Liver (tissue), 9 donors: Measurements from ENCODE around the gene PRKN. TPM values are rescaled to one million over a fixed set of nuclear protein-coding genes. Genes with fewer than 3 reads are reported as not detected.

Source experiments
- DNase-seq: peaks from one replicate; pipeline ENCODE4 v3.0.0-alpha.2; 2017; ENCODE audit warnings: low spot score
- H3K27ac ChIP-seq, 2 donors: one replicate each; pipeline ENCODE4 v1.7.0; 2013; ENCODE audit warnings: inconsistent platforms in 2 of 2, low read length in 2 of 2, control low read depth in 1 of 2, low read depth in 1 of 2, mild to moderate bottlenecking in 1 of 2
- H3K27me3 ChIP-seq, 4 donors: one replicate each; pipeline versions ENCODE4 v1.6.1 to v1.7.0; 2013; ENCODE audit warnings: low read length in 3 of 4, inconsistent platforms in 1 of 4, mild to moderate bottlenecking in 1 of 4, moderate library complexity in 1 of 4; ENCODE audit not compliant: control insufficient read depth in 4 of 4, insufficient read depth in 4 of 4
- H3K36me3 ChIP-seq, 4 donors: one replicate each; pipeline versions ENCODE4 v1.6.1 to v1.7.0; 2013; ENCODE audit warnings: low read length in 3 of 4, mild to moderate bottlenecking in 3 of 4, low read depth in 1 of 4, moderate library complexity in 1 of 4; ENCODE audit not compliant: control insufficient read depth in 4 of 4, insufficient read depth in 3 of 4
- H3K4me1 ChIP-seq, 4 donors: one replicate each; pipeline versions ENCODE4 v1.6.1 to v1.7.0; 2013; ENCODE audit warnings: low read length in 3 of 4, mild to moderate bottlenecking in 3 of 4, moderate library complexity in 1 of 4; ENCODE audit not compliant: control insufficient read depth in 4 of 4, insufficient read depth in 4 of 4
- H3K4me3 ChIP-seq, 3 donors: one replicate each; pipeline versions ENCODE4 v1.6.1 to v1.7.0; 2013; ENCODE audit warnings: low read length in 3 of 3, control low read depth in 1 of 3, low read depth in 1 of 3, mild to moderate bottlenecking in 1 of 3
- H3K9ac ChIP-seq, 2 donors: one replicate each; pipeline ENCODE4 v1.7.0; 2013; ENCODE audit warnings: low read length in 2 of 2, mild to moderate bottlenecking in 2 of 2, moderate library complexity in 2 of 2, control low read depth in 1 of 2, low read depth in 1 of 2
- H3K9me3 ChIP-seq, 4 donors: one replicate each; pipeline versions ENCODE4 v1.6.1 to v1.7.0; 2013; ENCODE audit warnings: low read length in 3 of 4; ENCODE audit not compliant: control insufficient read depth in 4 of 4
- EGR1 ChIP-seq, 2 donors: IDR thresholded peaks; 2 replicates each; pipeline ENCODE4 v1.6.1; 2016 to 2018; ENCODE audit warnings: antibody characterized with exemption in 2 of 2, low read depth in 2 of 2
- FOXA1 ChIP-seq: IDR thresholded peaks from 2 replicates; pipeline ENCODE4 v1.6.1; 2016; ENCODE audit warnings: antibody characterized with exemption
- FOXA2 ChIP-seq: IDR thresholded peaks from 2 replicates; pipeline ENCODE4 v1.6.1; 2016; ENCODE audit warnings: antibody characterized with exemption
- GABPA ChIP-seq, 2 donors: IDR thresholded peaks in 1 of 2; conservative IDR thresholded peaks in 1 of 2; 2 replicates each; pipeline ENCODE4 v1.6.1; 2016; ENCODE audit warnings: antibody characterized with exemption in 2 of 2, mild to moderate bottlenecking in 1 of 2, moderate library complexity in 1 of 2
- HNF4G ChIP-seq: IDR thresholded peaks from 2 replicates; pipeline ENCODE4 v1.6.1; 2016; ENCODE audit warnings: antibody characterized with exemption
- JUND ChIP-seq, 2 donors: IDR thresholded peaks; 2 replicates each; pipeline ENCODE4 v1.6.1; 2016; ENCODE audit warnings: antibody characterized with exemption in 2 of 2
- NR2F2 ChIP-seq: IDR thresholded peaks from 2 replicates; pipeline ENCODE4 v1.6.1; 2016; ENCODE audit warnings: antibody characterized with exemption
- RAD21 ChIP-seq, 2 donors: IDR thresholded peaks; 2 replicates each; pipeline ENCODE4 v1.6.1; 2016; ENCODE audit warnings: antibody characterized with exemption in 2 of 2, mild to moderate bottlenecking in 2 of 2
- SP1 ChIP-seq: IDR thresholded peaks from 2 replicates; pipeline ENCODE4 v1.6.1; 2018; ENCODE audit warnings: antibody characterized with exemption, mild to moderate bottlenecking
- TAF1 ChIP-seq: conservative IDR thresholded peaks from 2 replicates; pipeline ENCODE4 v1.6.1; 2016; ENCODE audit warnings: antibody characterized with exemption, mild to moderate bottlenecking
- YY1 ChIP-seq: IDR thresholded peaks from 2 replicates; pipeline ENCODE4 v1.6.1; 2016; ENCODE audit warnings: antibody characterized with exemption, mild to moderate bottlenecking
- WGBS: extraction: QIAGEN DNeasy Blood & Tissue Kit; methylation state at CpG from one replicate; pipeline ENCODE4 v1.1.7; 2013; 5-methylcytosine and 5-hydroxymethylcytosine counted together
- polyA plus RNA-seq, 2 donors: library from polyadenylated mRNA; stranded (reverse) in 1 of 2; unstranded in 1 of 2; fragments of 200-250 nt in 1 of 2; fragments of >200 nt in 1 of 2; fragmentation: Nextera tagmentation in 1 of 2; extraction: Ambion mirVana in 1 of 2; gene quantifications; one replicate each; pipeline versions ENCODE4 v1.2.1 to v1.2.3, GENCODE V29; 2013 to 2015
- total RNA-seq, 2 donors: library from RNA; depleted of rRNA; stranded (reverse); fragments of >200 nt; gene quantifications; one replicate each; pipeline ENCODE4 v1.2.3, GENCODE V29; 2014
- TF ChIP-seq, protein P1 (sequence below): IDR thresholded peaks from 2 replicates; pipeline ENCODE4 v1.6.1; 2016; ENCODE audit warnings: antibody characterized with exemption, mild to moderate bottlenecking
- TF ChIP-seq, protein P2 (sequence below): IDR thresholded peaks from 2 replicates; pipeline ENCODE4 v1.6.1; 2016; ENCODE audit warnings: antibody characterized with exemption
- TF ChIP-seq, protein P3 (sequence below): fragments of 150-350 bp; IDR thresholded peaks from 2 replicates; pipeline ENCODE4 v1.5.1; 2017; ENCODE audit warnings: improper control_type of control experiment, low read depth, low read length; ENCODE audit not compliant: missing input control
- TF ChIP-seq, protein P4 (sequence below): IDR thresholded peaks from 2 replicates; pipeline ENCODE4 v1.6.1; 2016; ENCODE audit warnings: antibody characterized with exemption
- donor health status: healthy.
- donor health status: healthy.
- donor health status: healthy.
- donor health status: healthy.
- donor health status: healthy.

PRKN gene
- total and polyA plus RNA-seq, 4 donors: 0.47 to 4.1 (median 3.2) TPM

DNA sequence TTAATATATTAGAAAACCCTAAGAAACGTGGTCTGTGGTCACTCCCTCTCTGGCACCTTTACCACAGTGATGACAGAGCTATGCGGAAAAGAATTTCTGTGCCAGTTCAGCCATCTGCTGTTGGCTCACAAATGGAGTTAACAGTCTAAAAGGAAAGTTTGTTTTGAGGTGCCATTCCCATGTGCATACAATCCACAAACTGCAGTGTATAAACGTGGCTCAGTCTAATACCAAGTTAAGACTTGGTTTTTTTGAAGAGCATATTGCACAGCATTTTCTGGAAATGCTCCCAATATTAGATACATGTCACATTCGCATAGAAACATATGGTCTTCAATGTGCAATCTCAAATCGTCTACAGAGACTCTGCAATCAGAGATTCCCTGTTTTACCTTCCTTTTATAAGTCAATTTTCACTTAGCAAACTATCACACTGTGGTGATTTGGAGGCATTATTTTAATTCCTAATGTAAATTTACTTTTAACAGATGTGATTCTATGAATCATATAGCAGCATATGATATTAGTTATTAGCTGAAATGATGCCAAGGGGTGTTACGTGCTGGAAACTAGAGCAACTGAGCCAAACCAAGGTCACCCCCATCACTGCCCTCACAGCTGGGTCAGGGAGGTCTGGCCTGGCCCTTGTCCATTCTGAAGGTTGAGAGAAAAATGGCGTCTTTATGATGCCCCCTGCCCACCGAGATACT, 383.5 kb downstream of the PRKN start:
- no peak overlapping the region for H3K9ac ChIP-seq
- H3K27me3 ChIP-seq: no peaks in the 10 kb centered on the region
- WGBS: 78% methylated on average over 8 of the region's 8 CpGs
- H3K36me3 ChIP-seq: no peaks in the 10 kb centered on the region
- no peak overlapping the region for H3K27ac ChIP-seq
- DNase-seq: no peak
- H3K4me3 ChIP-seq: no peak overlapping the region
- no peaks in the 10 kb centered on the region for H3K4me1 ChIP-seq
- no peaks in the 10 kb centered on the region for H3K9me3 ChIP-seq
- TF ChIP-seq SP1 (no peak), TAF1 (no peak), YY1 (no peak), NR2F2 (no peak), RAD21 (IDR thresholded peaks at IDR 0.05) (no peak), HNF4G (no peak), EGR1 (IDR thresholded peaks at IDR 0.05; ENCODE audit: low read depth in 2 of 2) (no peak), FOXA2 (no peak), JUND (IDR thresholded peaks at IDR 0.05) (no peak), FOXA1 (no peak)
- TF ChIP-seq, protein P1, sequence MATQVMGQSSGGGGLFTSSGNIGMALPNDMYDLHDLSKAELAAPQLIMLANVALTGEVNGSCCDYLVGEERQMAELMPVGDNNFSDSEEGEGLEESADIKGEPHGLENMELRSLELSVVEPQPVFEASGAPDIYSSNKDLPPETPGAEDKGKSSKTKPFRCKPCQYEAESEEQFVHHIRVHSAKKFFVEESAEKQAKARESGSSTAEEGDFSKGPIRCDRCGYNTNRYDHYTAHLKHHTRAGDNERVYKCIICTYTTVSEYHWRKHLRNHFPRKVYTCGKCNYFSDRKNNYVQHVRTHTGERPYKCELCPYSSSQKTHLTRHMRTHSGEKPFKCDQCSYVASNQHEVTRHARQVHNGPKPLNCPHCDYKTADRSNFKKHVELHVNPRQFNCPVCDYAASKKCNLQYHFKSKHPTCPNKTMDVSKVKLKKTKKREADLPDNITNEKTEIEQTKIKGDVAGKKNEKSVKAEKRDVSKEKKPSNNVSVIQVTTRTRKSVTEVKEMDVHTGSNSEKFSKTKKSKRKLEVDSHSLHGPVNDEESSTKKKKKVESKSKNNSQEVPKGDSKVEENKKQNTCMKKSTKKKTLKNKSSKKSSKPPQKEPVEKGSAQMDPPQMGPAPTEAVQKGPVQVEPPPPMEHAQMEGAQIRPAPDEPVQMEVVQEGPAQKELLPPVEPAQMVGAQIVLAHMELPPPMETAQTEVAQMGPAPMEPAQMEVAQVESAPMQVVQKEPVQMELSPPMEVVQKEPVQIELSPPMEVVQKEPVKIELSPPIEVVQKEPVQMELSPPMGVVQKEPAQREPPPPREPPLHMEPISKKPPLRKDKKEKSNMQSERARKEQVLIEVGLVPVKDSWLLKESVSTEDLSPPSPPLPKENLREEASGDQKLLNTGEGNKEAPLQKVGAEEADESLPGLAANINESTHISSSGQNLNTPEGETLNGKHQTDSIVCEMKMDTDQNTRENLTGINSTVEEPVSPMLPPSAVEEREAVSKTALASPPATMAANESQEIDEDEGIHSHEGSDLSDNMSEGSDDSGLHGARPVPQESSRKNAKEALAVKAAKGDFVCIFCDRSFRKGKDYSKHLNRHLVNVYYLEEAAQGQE: no peak
- TF ChIP-seq, protein P2, sequence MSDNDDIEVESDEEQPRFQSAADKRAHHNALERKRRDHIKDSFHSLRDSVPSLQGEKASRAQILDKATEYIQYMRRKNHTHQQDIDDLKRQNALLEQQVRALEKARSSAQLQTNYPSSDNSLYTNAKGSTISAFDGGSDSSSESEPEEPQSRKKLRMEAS: no peak
- TF ChIP-seq, protein P3, sequence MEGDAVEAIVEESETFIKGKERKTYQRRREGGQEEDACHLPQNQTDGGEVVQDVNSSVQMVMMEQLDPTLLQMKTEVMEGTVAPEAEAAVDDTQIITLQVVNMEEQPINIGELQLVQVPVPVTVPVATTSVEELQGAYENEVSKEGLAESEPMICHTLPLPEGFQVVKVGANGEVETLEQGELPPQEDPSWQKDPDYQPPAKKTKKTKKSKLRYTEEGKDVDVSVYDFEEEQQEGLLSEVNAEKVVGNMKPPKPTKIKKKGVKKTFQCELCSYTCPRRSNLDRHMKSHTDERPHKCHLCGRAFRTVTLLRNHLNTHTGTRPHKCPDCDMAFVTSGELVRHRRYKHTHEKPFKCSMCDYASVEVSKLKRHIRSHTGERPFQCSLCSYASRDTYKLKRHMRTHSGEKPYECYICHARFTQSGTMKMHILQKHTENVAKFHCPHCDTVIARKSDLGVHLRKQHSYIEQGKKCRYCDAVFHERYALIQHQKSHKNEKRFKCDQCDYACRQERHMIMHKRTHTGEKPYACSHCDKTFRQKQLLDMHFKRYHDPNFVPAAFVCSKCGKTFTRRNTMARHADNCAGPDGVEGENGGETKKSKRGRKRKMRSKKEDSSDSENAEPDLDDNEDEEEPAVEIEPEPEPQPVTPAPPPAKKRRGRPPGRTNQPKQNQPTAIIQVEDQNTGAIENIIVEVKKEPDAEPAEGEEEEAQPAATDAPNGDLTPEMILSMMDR: no peak

DNA sequence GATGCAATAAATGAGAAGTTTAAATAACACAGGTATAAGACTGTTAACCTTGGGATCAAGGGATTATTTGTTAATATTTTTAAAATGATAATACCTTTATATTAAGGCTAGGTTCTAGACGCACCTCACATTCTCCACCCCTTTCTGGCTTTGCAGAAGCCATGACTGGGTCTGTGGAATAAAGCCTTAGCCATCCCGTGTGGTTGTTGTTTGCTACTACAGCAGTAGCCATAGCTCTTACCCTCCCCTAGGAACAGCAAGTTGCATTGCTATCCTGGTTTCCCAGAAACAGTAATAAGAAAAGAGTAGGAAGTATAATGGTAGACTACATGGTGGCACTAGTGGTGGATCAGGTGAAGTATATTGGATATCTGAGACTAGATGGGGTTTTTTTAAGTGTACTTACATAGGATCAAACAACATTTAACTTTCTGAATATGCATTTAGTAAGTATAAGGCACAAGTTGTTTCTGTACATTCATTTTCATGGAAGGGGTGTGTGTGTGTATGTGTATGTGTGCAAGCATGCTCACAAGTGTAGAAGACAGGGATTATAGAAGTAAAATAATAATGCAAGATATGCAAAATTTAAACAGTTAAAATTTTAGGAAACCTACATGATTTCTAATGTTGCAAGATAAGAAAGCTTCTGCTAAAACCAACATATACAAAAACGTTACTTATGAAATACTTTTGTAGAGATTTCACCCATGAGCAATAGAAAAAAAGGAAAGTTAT, 384.2 kb downstream of the PRKN start:
- 76% methylated on average over 3 of the region's 3 CpGs for WGBS
- H3K4me3 ChIP-seq: no peak overlapping the region
- H3K27me3 ChIP-seq: no peaks in the 10 kb centered on the region
- no peaks in the 10 kb centered on the region for H3K4me1 ChIP-seq
- no peaks in the 10 kb centered on the region for H3K36me3 ChIP-seq
- H3K9me3 ChIP-seq: no peaks in the 10 kb centered on the region
- DNase-seq: no peak
- H3K27ac ChIP-seq: no peak overlapping the region
- H3K9ac ChIP-seq: no peak overlapping the region
- TF ChIP-seq, protein P3: no peak
- TF ChIP-seq SP1: no peak
- no peak for TF ChIP-seq HNF4G
- no peak for TF ChIP-seq JUND (IDR thresholded peaks at IDR 0.05)
- TF ChIP-seq, protein P2: no peak
- TF ChIP-seq TAF1: no peak
- TF ChIP-seq, protein P4, sequence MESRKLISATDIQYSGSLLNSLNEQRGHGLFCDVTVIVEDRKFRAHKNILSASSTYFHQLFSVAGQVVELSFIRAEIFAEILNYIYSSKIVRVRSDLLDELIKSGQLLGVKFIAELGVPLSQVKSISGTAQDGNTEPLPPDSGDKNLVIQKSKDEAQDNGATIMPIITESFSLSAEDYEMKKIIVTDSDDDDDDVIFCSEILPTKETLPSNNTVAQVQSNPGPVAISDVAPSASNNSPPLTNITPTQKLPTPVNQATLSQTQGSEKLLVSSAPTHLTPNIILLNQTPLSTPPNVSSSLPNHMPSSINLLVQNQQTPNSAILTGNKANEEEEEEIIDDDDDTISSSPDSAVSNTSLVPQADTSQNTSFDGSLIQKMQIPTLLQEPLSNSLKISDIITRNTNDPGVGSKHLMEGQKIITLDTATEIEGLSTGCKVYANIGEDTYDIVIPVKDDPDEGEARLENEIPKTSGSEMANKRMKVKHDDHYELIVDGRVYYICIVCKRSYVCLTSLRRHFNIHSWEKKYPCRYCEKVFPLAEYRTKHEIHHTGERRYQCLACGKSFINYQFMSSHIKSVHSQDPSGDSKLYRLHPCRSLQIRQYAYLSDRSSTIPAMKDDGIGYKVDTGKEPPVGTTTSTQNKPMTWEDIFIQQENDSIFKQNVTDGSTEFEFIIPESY: no peak
- no peak for TF ChIP-seq FOXA1
- TF ChIP-seq GABPA (IDR thresholded peaks at IDR 0.05 in 1 of 2, conservative IDR thresholded peaks at IDR 0.05 in 1 of 2): no peak
- TF ChIP-seq, protein P1: no peak
- no peak for TF ChIP-seq YY1
